SK-N-SH (cell line): ENCODE measurements around the gene THSD4. TPM values are rescaled to one million over a fixed set of nuclear protein-coding genes. Genes with fewer than 3 reads are reported as not detected.

Source experiments
- CTCF ChIA-PET: fragments of 300-600, 350-600 bp; formaldehyde crosslinking; extraction: SDS; loops from one replicate; lab custom pipeline; 2021; lab: Yijun Ruan, JAX
- POLR2A ChIA-PET: fragments of 350-600 bp; sonication (Branson Sonifier 250); formaldehyde crosslinking; extraction: SDS; loops from one replicate; lab custom pipeline; 2020; ENCODE audit warnings: antibody characterized with exemption, inconsistent platforms; lab: Yijun Ruan, JAX
- DNase-seq: peaks from one replicate; pipeline ENCODE4 v3.0.0; 2012
- H2AFZ ChIP-seq: fragments of 200-600 bp; sonication (generic); 2 replicates; pipeline ENCODE4 v1.8.1; 2016; ENCODE audit warnings: antibody characterized with exemption, mild to moderate bottlenecking, low read depth
- H3F3A ChIP-seq: fragments of 200-600 bp; sonication (generic); replicated peaks from 2 replicates; pipeline ENCODE3; 2016; ENCODE audit warnings: antibody characterized with exemption, mild to moderate bottlenecking; ENCODE audit not compliant: insufficient read depth
- H3K27ac ChIP-seq, 2 experiments: fragments of 200-500 bp in 1 of 2; fragments of 200-600 bp in 1 of 2; sonication (Bioruptor generic) in 1 of 2; sonication (generic), shearing (Covaris generic) in 1 of 2; 2 replicates each; pipeline versions ENCODE4 v1.5.1 to v1.6.1; 2014 to 2016; ENCODE audit warnings: low read depth in 2 of 2, inconsistent platforms in 1 of 2, low read length in 1 of 2, mild to moderate bottlenecking in 1 of 2, mixed read lengths in 1 of 2
- H3K27me3 ChIP-seq: fragments of 200-600 bp; sonication (generic), shearing (Covaris generic); 2 replicates; pipeline ENCODE4 v1.6.1; 2016; ENCODE audit warnings: mixed run types; ENCODE audit not compliant: insufficient read depth
- H3K36me3 ChIP-seq, 2 experiments: fragments of 200-500 bp in 1 of 2; fragments of 200-600 bp in 1 of 2; sonication (Bioruptor generic) in 1 of 2; sonication (generic) in 1 of 2; replicated peaks in 1 of 2; 2 replicates each; pipeline versions ENCODE3 to v1.5.1; 2014 to 2016; ENCODE audit warnings: low read length in 1 of 2, mild to moderate bottlenecking in 1 of 2; ENCODE audit not compliant: insufficient read depth in 2 of 2, control insufficient read depth in 1 of 2
- H3K4me1 ChIP-seq, 2 experiments: fragments of 200-500 bp in 1 of 2; fragments of 200-600 bp in 1 of 2; sonication (Bioruptor generic) in 1 of 2; sonication (generic), shearing (Covaris generic) in 1 of 2; 2 replicates each; pipeline versions ENCODE4 v1.5.1 to v1.6.1; 2014 to 2016; ENCODE audit warnings: low read depth in 1 of 2, low read length in 1 of 2, mixed run types in 1 of 2; ENCODE audit not compliant: insufficient read depth in 2 of 2, control insufficient read depth in 1 of 2
- H3K4me2 ChIP-seq: fragments of 200-600 bp; sonication (generic), shearing (Covaris generic); 2 replicates; pipeline ENCODE4 v1.6.1; 2017; ENCODE audit warnings: mixed run types
- H3K4me3 ChIP-seq, 2 experiments: fragments of 200-500 bp in 1 of 2; fragments of 200-600 bp in 1 of 2; sonication (Bioruptor generic) in 1 of 2; sonication (generic), shearing (Covaris generic) in 1 of 2; 2 replicates each; pipeline versions ENCODE4 v1.5.1 to v1.8.1; 2014 to 2016; ENCODE audit warnings: low read depth in 2 of 2, inconsistent platforms in 1 of 2, low read length in 1 of 2, mild to moderate bottlenecking in 1 of 2, mixed read lengths in 1 of 2, moderate library complexity in 1 of 2
- H3K79me2 ChIP-seq: fragments of 200-600 bp; sonication (generic); 2 replicates; pipeline ENCODE4 v1.8.1; 2017; ENCODE audit warnings: mild to moderate bottlenecking; ENCODE audit not compliant: insufficient read depth
- H3K9ac ChIP-seq: fragments of 200-600 bp; sonication (generic); 2 replicates; pipeline ENCODE4 v1.6.1; 2017; ENCODE audit warnings: mixed run types
- H3K9me2 ChIP-seq: fragments of 200-600 bp; sonication (generic); 2 replicates; pipeline ENCODE4 v1.6.1; 2017; ENCODE audit warnings: mixed run types
- H3K9me3 ChIP-seq: fragments of 200-600 bp; sonication (generic); 2 replicates; pipeline ENCODE4 v1.6.1; 2017; ENCODE audit warnings: mixed run types, mild to moderate bottlenecking, moderate library complexity
- H4K20me1 ChIP-seq: fragments of 200-600 bp; sonication (generic); 2 replicates; pipeline ENCODE4 v1.6.1; 2017; ENCODE audit warnings: mild to moderate bottlenecking, mixed run types; ENCODE audit not compliant: insufficient read depth
- CHD2 ChIP-seq: fragments of 150-350 bp; IDR thresholded peaks from 2 replicates; pipeline ENCODE4 v1.6.1; 2018; ENCODE audit warnings: low read length; ENCODE audit not compliant: partially characterized antibody
- EP300 ChIP-seq, 2 experiments: IDR thresholded peaks; 2 replicates each; pipeline versions ENCODE4 v1.4.0 to v1.6.1; 2012; ENCODE audit warnings: borderline replicate concordance in 1 of 2, low read depth in 1 of 2, low read length in 1 of 2
- FOSL2 ChIP-seq: IDR thresholded peaks from 2 replicates; pipeline ENCODE4 v1.4.0; 2012; ENCODE audit warnings: low read depth, mild to moderate bottlenecking, moderate library complexity, borderline replicate concordance
- IRF3 ChIP-seq: fragments of 150-350 bp; IDR thresholded peaks from 2 replicates; pipeline ENCODE4 v1.6.1; 2016; ENCODE audit warnings: mild to moderate bottlenecking, low read depth, low read length
- NFIC ChIP-seq: IDR thresholded peaks from 2 replicates; pipeline ENCODE4 v1.4.0; 2012; ENCODE audit warnings: borderline replicate concordance
- REST ChIP-seq: IDR thresholded peaks from 2 replicates; pipeline ENCODE4 v1.6.1; 2012; ENCODE audit warnings: mild to moderate bottlenecking, low read depth, low read length, moderate library complexity
- TAF1 ChIP-seq: IDR thresholded peaks from 2 replicates; pipeline ENCODE4 v1.6.1; 2012; ENCODE audit warnings: low read depth, mild to moderate bottlenecking, low read length, moderate library complexity, borderline replicate concordance
- TCF12 ChIP-seq: IDR thresholded peaks from 2 replicates; pipeline ENCODE4 v1.4.0; 2012
- WGBS: methylation state at CpG from one replicate; pipeline ENCODE4 v1.1.6; 2017; ENCODE audit warnings: low lambda C conversion rate; 5-methylcytosine and 5-hydroxymethylcytosine counted together
- polyA plus RNA-seq, 3 experiments: library from polyadenylated mRNA; depleted of rRNA; stranded (reverse); fragments of >200 nt; gene quantifications; 2 replicates each; pipeline ENCODE4 v1.2.3, GENCODE V29; 2012

THSD4 gene
- polyA plus RNA-seq, 1 of the 3 experiments (the other 2 are of a cell fraction): 79.1 TPM

DNA sequence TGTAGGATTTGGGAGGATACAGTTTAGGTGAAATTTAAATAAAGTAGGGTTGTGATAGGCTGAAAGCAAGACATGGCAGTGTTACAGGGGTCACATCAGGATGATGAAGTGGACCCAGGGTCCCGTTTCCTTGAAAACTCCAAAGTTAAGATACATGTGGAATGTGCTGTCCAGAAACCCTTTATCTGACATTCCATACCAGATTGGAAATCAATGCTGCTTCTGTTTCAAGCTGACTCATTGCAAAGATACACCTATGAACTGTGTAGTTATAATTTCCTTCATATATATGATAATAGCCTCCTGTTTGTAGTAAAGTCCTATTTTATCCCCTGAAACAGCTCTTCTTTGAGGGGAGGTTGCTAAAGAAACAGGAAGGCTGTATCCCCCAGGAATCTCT, 624.1 kb downstream of the THSD4 start:
- Histone ChIP-seq H3K79me2 (no peaks in the 10 kb centered on the region), H3K4me2 (no peak overlapping the region), H3K4me3 (no peak overlapping the region), H3K27me3 (no peaks in the 10 kb centered on the region), H3K9ac (no peak overlapping the region), H3K36me3 (peaks cover 0 to 4% of the 10 kb centered on the region in 2 experiments), H3K4me1 (no peaks in the 10 kb centered on the region; a peak in 1 of 4 replicates), H3K9me3 (no peaks in the 10 kb centered on the region), H3K27ac (no peak overlapping the region), H2AFZ (no peak overlapping the region), H3F3A (peaks cover 17% of the 10 kb centered on the region), H3K9me2 (no peaks in the 10 kb centered on the region), H4K20me1 (no peaks in the 10 kb centered on the region)
- DNase-seq: no peak
- WGBS: 7% methylated on average over 1 of the region's 1 CpG
- ChIA-PET CTCF (interaction anchor here (0.7 to 4.4 kb wide), 6 partner anchors 8 to 417 kb away, joined by 3 to 18 read pairs (median 8); no protein-coding TSS in a partner anchor), POLR2A (no interaction called here)
- TF ChIP-seq IRF3 (no peak), FOSL2 (peak; percentile 13; the same call in 1 of the 2 replicates), NFIC (no peak)

- H3K9ac ChIP-seq: no peak overlapping the region
- 90% methylated on average over 5 of the region's 5 CpGs for WGBS
- no peak for DNase-seq
- H3K36me3 ChIP-seq: no peaks in the 10 kb centered on the region
- H3K4me2 ChIP-seq: no peak overlapping the region
- H3K4me3 ChIP-seq: no peak overlapping the region
- H3K79me2 ChIP-seq: no peaks in the 10 kb centered on the region
- no peak overlapping the region for H3K27ac ChIP-seq
- no peaks in the 10 kb centered on the region for H3K27me3 ChIP-seq
- H4K20me1 ChIP-seq: no peaks in the 10 kb centered on the region
- ChIA-PET POLR2A (no interaction called here), CTCF (interaction anchor here (0.7 to 4.6 kb wide), 24 partner anchors 10 to 738 kb away, joined by 3 to 59 read pairs (median 8); no protein-coding TSS in a partner anchor)
- H3F3A ChIP-seq: peaks cover 17% of the 10 kb centered on the region
- TF ChIP-seq TAF1 (no peak), FOSL2 (no peak), REST (no peak), CHD2 (no peak), EP300 (IDR thresholded peaks at IDR 0.05; ENCODE audit: borderline replicate concordance in 1 of 2, low read depth in 1 of 2, low read length in 1 of 2) (no peak), TCF12 (no peak)
- H2AFZ ChIP-seq: no peak overlapping the region
- peaks cover 0 to 2% of the 10 kb centered on the region in 2 experiments; a peak in 1 of 4 replicates for H3K4me1 ChIP-seq
- H3K9me3 ChIP-seq: no peaks in the 10 kb centered on the region
- H3K9me2 ChIP-seq: no peaks in the 10 kb centered on the region
Observed at GRCh38 chr15:71742964-71743363, 627.7 kb downstream of the THSD4 start.
